Measurements from ENCODE around the gene SNED1.

GRCh38 chr2:240966906-240967680 is 31.3 kb upstream of the SNED1 start:
- TF ChIP-seq EZH2 (IDR thresholded peaks at IDR 0.05): no peak
- no peak for TF ChIP-seq POLR2AphosphoS5 (IDR thresholded peaks at IDR 0.05; ENCODE audit: borderline replicate concordance, low read depth, low read length)
